Measurements from ENCODE around the gene RADX. TPM values are rescaled to one million over a fixed set of nuclear protein-coding genes. Genes with fewer than 3 reads are reported as not detected.

RADX gene, protein sequence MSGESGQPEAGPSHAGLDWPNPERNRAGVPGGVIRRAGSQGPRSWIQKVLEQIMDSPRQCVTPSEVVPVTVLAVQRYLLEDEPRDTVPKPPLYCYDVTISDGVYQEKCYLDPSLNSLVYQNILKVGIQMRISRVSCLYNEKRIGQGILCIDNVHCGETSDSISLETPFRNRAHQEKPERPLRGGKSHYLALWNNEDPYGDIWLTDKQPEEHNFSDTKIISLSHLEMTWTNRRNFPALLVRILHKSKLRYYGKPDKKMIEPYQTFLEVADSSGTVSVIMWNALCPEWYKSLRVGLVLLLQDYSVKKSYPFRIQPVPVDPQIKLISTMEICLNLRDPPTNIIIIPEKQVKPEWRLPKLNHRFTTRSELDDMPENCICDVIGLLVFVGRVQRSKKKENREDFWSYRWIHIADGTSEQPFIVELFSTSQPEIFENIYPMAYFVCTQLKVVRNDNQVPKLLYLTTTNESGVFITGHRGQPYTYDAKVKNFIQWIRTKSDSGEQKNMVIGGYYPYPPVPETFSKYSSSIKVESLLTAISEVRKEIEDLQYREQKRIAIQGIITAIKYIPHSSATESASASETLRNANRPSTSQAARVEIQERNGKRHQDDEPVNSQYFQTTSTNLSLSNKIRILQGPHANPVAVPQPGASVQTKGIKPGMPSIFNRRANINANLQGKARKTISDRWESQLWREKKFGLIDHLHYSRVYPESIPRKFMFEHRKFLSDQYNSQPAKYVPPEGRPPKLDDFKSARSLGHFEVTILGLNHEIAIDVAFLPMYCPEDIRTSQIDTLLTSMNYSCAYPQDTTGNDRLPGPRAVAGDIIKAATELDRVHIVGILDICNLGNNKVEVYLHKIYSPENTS
- total RNA-seq (10 to 100 TPM in 1 of 7 donors, 1 to 10 TPM in 6; 5.2 to 19.4 (median 6.0) TPM), polyA plus RNA-seq (1 to 10 TPM; 2.7 to 7.9 (median 3.5) TPM)
- long read RNA-seq, donor 1, result 0 reads
- long read RNA-seq, donor 2, result 0 reads

DNA sequence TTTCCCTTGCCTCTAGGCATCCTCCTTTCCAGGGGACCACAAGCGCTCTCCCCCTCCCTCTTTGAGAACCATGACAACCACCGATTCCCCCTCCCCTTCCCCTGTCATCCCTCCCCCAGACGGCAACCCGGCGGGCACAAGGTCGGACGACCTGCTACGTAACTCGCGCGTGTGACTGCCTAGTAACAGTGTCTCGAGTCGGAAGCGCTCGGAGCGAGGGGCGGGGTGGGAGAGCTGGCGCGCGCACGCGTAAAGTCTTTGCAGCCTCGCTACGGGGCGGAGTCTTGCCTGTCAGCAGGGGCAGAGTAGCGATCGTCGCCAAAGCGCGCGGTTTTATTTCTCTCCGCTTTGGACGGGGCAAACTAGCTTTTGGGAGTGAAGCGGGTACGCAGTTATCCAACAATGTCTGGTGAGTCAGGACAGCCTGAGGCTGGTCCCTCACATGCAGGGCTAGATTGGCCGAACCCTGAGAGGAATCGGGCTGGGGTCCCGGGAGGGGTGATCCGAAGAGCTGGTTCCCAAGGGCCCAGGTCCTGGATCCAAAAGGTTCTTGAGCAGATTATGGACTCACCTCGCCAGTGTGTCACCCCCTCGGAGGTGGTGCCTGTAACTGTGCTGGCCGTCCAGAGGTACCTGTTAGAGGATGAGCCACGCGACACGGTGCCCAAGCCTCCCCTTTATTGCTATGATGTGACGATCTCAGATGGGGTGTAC lies at the start of gene RADX:
Gene RADX (plus strand): TSS at position 300 of the 714 bp plus-strand sequence. CDS start 103 bp downstream, at position 403.
- Histone ChIP-seq H3K27me3 (replicated peaks in 1 of 7) (peaks cover 0 to 5% (median 0%) of the 10 kb centered on the region in 7 donors), H3K27ac (peak within 1 kb of the TSS in 6 of 8 donors; percentile 4 to 84 (median 64)), H3K36me3 (no peaks in the 10 kb centered on the region), H3K4me3 (peak within 1 kb of the TSS; percentile 12 to 76 (median 44)), H3K9me3 (no peaks in the 10 kb centered on the region), H3K4me1 (peaks cover 0 to 11% (median 2%) of the 10 kb centered on the region in 6 donors)
- TF ChIP-seq, protein P1, sequence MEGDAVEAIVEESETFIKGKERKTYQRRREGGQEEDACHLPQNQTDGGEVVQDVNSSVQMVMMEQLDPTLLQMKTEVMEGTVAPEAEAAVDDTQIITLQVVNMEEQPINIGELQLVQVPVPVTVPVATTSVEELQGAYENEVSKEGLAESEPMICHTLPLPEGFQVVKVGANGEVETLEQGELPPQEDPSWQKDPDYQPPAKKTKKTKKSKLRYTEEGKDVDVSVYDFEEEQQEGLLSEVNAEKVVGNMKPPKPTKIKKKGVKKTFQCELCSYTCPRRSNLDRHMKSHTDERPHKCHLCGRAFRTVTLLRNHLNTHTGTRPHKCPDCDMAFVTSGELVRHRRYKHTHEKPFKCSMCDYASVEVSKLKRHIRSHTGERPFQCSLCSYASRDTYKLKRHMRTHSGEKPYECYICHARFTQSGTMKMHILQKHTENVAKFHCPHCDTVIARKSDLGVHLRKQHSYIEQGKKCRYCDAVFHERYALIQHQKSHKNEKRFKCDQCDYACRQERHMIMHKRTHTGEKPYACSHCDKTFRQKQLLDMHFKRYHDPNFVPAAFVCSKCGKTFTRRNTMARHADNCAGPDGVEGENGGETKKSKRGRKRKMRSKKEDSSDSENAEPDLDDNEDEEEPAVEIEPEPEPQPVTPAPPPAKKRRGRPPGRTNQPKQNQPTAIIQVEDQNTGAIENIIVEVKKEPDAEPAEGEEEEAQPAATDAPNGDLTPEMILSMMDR (IDR thresholded peaks at IDR 0.05 in 8 of 11, conservative IDR thresholded peaks at IDR 0.05 in 3 of 11), result no peak
- TF ChIP-seq POLR2AphosphoS5 (IDR thresholded peaks at IDR 0.05), result peak; percentile 84 to 91 (median 87)
- TF ChIP-seq POLR2A (IDR thresholded peaks at IDR 0.05), result peak in 1 of 3 donors; percentile 19
- intact Hi-C loops (cut with DNase I; ENCODE audit: low total_unique reads), result no loop called here
- DNase-seq, result peak; percentile 95
- 0 to 46% (median 1%) methylated on average over 18 to 46 of the region's 46 CpGs for WGBS, 5 donors

DNA sequence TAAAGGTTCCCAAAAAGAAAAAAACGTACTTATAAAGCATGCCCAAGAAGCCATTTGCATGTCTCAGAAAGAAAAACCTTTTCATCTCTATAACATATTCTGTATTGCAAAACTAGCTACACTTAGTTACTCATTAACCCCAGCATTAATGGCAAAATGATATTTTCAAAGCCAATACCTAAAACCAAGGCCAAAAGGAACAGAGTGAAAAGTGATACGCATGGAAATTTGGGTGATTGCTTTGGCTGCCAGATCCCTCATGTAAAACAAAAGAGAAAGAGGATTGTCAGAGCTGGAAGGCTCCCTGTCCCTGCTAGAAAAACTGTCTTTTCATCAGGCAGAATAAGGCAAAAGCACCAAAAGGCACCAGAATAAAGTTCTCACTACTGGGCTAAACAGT lies 46.8 kb upstream of the RADX start:
- DNase-seq, result no peak
- Histone ChIP-seq H3K27me3 (replicated peaks in 1 of 7) (peaks cover 0 to 21% (median 0%) of the 10 kb centered on the region in 7 donors), H3K9me3 (no peaks in the 10 kb centered on the region), H3K4me3 (no peak overlapping the region), H3K36me3 (no peaks in the 10 kb centered on the region), H3K4me1 (no peaks in the 10 kb centered on the region), H3K27ac (no peak overlapping the region)
- TF ChIP-seq, protein P1 (IDR thresholded peaks at IDR 0.05 in 8 of 11, conservative IDR thresholded peaks at IDR 0.05 in 3 of 11), result no peak
- TF ChIP-seq POLR2AphosphoS5 (IDR thresholded peaks at IDR 0.05), result no peak
- TF ChIP-seq POLR2A (IDR thresholded peaks at IDR 0.05), result no peak
- intact Hi-C loops (cut with DNase I; ENCODE audit: low total_unique reads), result no loop called here
- 61 to 78% (median 64%) methylated on average over 2 of the region's 2 CpGs for WGBS, 5 donors

DNA sequence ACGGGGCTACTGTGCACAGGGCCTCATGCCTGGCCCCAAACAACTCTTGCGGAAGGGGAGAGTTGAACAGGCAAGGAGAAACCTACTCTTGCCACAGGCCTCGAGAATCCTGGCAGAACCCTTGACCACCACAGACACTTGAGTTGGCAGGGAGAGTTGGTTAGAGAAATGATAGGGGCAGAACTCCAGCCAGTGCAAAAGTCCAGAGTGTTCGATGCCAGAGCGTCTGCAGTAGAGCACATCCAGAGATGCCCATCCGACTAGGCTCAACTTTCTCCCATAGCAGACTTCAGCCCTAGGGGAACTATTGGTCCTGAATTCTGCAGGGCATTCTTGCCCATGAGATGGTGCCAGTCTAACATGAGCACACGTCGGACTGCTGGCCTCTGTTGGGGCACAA lies 45.4 kb upstream of the RADX start:
- 78 to 95% (median 80%) methylated on average over 3 to 8 of the region's 8 CpGs for WGBS, 5 donors
- no peaks in the 10 kb centered on the region for H3K9me3 ChIP-seq
- intact Hi-C loops (cut with DNase I; ENCODE audit: low total_unique reads), result no loop called here
- no peak overlapping the region for H3K27ac ChIP-seq
- H3K4me3 ChIP-seq, result no peak overlapping the region
- DNase-seq, result no peak
- TF ChIP-seq POLR2AphosphoS5 (IDR thresholded peaks at IDR 0.05) (no peak), POLR2A (IDR thresholded peaks at IDR 0.05) (no peak)
- TF ChIP-seq, protein P1 (IDR thresholded peaks at IDR 0.05 in 8 of 11, conservative IDR thresholded peaks at IDR 0.05 in 3 of 11), result no peak
- no peaks in the 10 kb centered on the region for H3K36me3 ChIP-seq
- no peaks in the 10 kb centered on the region for H3K4me1 ChIP-seq
- peaks cover 0 to 21% (median 0%) of the 10 kb centered on the region in 7 donors for H3K27me3 ChIP-seq (replicated peaks in 1 of 7)

All from spleen (tissue), 13 donors.